ENCODE data around the gene METRN. TPM values are rescaled to one million over a fixed set of nuclear protein-coding genes. Genes with fewer than 3 reads are reported as not detected.

METRN gene
- total RNA-seq, 6 experiments from 2014 or later, result 14.0 to 43.7 (median 26.2) TPM

GRCh38 chr16:756428-756827 is 41.5 kb downstream of the METRN start:
- no peaks in the 10 kb centered on the region for H3K27me3 ChIP-seq
- WGBS (ENCODE audit: insufficient coverage, low coverage, low lambda C conversion rate, missing lambda C conversion rate), result 83% methylated on average over 5 of the region's 5 CpGs
- ATAC-seq, result no peak

GRCh38 chr16:759110-759910 is 44.4 kb downstream of the METRN start:
- no peaks in the 10 kb centered on the region for H3K36me3 ChIP-seq
- H3K27ac ChIP-seq, result no peak overlapping the region
- no peak overlapping the region for H3K4me3 ChIP-seq
- TF ChIP-seq POLR2A (IDR thresholded peaks at IDR 0.05), result no peak
- TF ChIP-seq CTCF (IDR thresholded peaks at IDR 0.05), result no peak
- H3K9me3 ChIP-seq, result no peaks in the 10 kb centered on the region
- ATAC-seq, result no peak
- intact Hi-C loops (cut with DNase I), result no loop called here
- peak in 1 of 3 donors; percentile 49 for DNase-seq
- no peaks in the 10 kb centered on the region for H3K27me3 ChIP-seq
- WGBS (ENCODE audit: insufficient coverage, low coverage, low lambda C conversion rate, missing lambda C conversion rate), result 78% methylated on average over 7 of the region's 34 CpGs
- H3K4me1 ChIP-seq, result no peaks in the 10 kb centered on the region

More at GRCh38 chr16:756428-756827, 41.5 kb downstream of the METRN start:
- H3K36me3 ChIP-seq, result no peaks in the 10 kb centered on the region
- TF ChIP-seq CTCF (IDR thresholded peaks at IDR 0.05), result no peak
- TF ChIP-seq POLR2A (IDR thresholded peaks at IDR 0.05), result no peak
- no peak overlapping the region for H3K27ac ChIP-seq
- no peaks in the 10 kb centered on the region for H3K9me3 ChIP-seq
- intact Hi-C loops (cut with DNase I), result no loop called here
- no peak for DNase-seq
- no peaks in the 10 kb centered on the region for H3K4me1 ChIP-seq
- H3K4me3 ChIP-seq, result no peak overlapping the region

GRCh38 chr16:760065-760464 is 45.1 kb downstream of the METRN start:
- no peaks in the 10 kb centered on the region for H3K36me3 ChIP-seq
- intact Hi-C loops (cut with DNase I), result no loop called here
- ATAC-seq, result no peak
- H3K4me1 ChIP-seq, result no peaks in the 10 kb centered on the region
- TF ChIP-seq CTCF (IDR thresholded peaks at IDR 0.05) (no peak), POLR2A (IDR thresholded peaks at IDR 0.05) (no peak)
- DNase-seq, result peak in 1 of 3 donors; percentile 49
- no peaks in the 10 kb centered on the region for H3K9me3 ChIP-seq
- WGBS (ENCODE audit: insufficient coverage, low coverage, low lambda C conversion rate, missing lambda C conversion rate), result no CpG with 5 or more reads among the region's 15 CpGs
- H3K27ac ChIP-seq, result no peak overlapping the region
- H3K4me3 ChIP-seq, result no peak overlapping the region
- H3K27me3 ChIP-seq, result no peaks in the 10 kb centered on the region

DNA sequence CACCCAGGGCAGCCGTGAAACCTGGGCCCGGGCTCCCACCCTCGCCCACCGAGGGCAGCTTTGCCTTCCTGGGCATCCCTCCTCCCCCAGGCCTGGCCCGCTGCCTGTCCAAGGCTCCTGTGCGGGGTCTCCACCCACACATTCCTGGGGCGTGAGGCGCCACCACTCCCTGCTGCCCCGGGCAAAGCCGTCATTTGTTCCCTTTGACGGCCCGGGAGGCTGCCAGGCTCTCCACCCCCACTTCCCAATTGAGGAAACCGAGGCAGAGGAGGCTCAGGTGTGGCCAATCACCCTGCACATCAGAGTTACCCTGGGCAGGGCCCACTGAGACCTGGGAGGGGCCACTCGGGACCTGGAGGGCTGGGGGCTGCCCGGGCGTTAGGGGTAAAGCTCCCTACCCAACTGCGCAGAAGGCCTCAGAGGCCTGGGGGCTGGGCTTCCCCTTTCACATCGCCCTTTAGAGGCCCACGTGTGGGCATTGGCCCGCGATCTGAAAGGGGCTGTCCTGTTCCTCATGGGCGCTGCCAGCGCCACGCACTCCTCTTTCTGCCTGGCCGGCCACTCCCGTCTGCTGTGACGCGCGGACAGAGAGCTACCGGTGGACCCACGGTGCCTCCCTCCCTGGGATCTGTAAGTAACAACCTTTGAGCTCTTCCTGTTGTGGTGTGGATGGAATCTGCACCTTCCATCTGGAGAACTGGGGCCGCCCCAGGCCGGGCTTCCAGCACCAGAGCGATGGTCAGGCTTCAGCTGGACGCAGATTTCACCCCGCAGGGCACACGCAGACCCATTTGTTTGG is 45.8 kb downstream of the METRN start, which contains the start of gene MSLN:
TSS of gene MSLN (plus strand) at position 190 of the 799 bp plus-strand sequence. CDS start 1,947 bp downstream, outside the sequence.
- no peaks in the 10 kb centered on the region for H3K36me3 ChIP-seq
- 53% methylated on average over 2 of the region's 37 CpGs for WGBS (ENCODE audit: insufficient coverage, low coverage, low lambda C conversion rate, missing lambda C conversion rate)
- intact Hi-C loops (cut with DNase I), result no loop called here
- no peak for DNase-seq
- ATAC-seq, result no peak
- no peaks in the 10 kb centered on the region for H3K27me3 ChIP-seq
- H3K27ac ChIP-seq, result no peak within 1 kb of the TSS
- TF ChIP-seq POLR2A (IDR thresholded peaks at IDR 0.05) (no peak), CTCF (IDR thresholded peaks at IDR 0.05) (no peak)
- no peak within 1 kb of the TSS for H3K4me3 ChIP-seq
- no peaks in the 10 kb centered on the region for H3K9me3 ChIP-seq
- H3K4me1 ChIP-seq, result no peaks in the 10 kb centered on the region
